NCI-H1092 treated with DMSO at 0.1 percent for 48 hours (cell line): ENCODE data around the gene NOTCH3.

Experiments
- DNase-seq: peaks from one replicate; lab custom pipeline; 2025; lab: John Stamatoyannopoulos, UW

Gene NOTCH3

GRCh38 chr19:15123031-15123890 is 77.5 kb downstream of the NOTCH3 start:
- DNase-seq: no peak

- no peak for DNase-seq
Measured at GRCh38 chr19:15122331-15123030, 78.3 kb downstream of the NOTCH3 start.

GRCh38 chr19:15120135-15121026 is 80.4 kb downstream of the NOTCH3 start:
- no peak for DNase-seq

GRCh38 chr19:15118789-15119494 is 81.9 kb downstream of the NOTCH3 start:
- DNase-seq: no peak

- DNase-seq: no peak
Measured at GRCh38 chr19:15118248-15118647, 82.5 kb downstream of the NOTCH3 start.

- DNase-seq: no peak
Measured at GRCh38 chr19:15116856-15117255, 83.9 kb downstream of the NOTCH3 start.

GRCh38 chr19:15115762-15116615 is 84.8 kb downstream of the NOTCH3 start:
- no peak for DNase-seq

- no peak for DNase-seq
Measured at GRCh38 chr19:15115080-15115479, 85.7 kb downstream of the NOTCH3 start.

GRCh38 chr19:15114153-15114540 is 86.6 kb downstream of the NOTCH3 start:
- DNase-seq: no peak

GRCh38 chr19:15113245-15114152 is 87.3 kb downstream of the NOTCH3 start:
- DNase-seq: no peak

GRCh38 chr19:15112385-15112784 is 88.4 kb downstream of the NOTCH3 start:
- DNase-seq: no peak

- DNase-seq: no peak
Measured at GRCh38 chr19:15111758-15112157, 89.0 kb downstream of the NOTCH3 start.

- peak; percentile 0 for DNase-seq
Measured at GRCh38 chr19:15110418-15110815, 90.4 kb downstream of the NOTCH3 start.

GRCh38 chr19:15109768-15110417 is 90.9 kb downstream of the NOTCH3 start:
- no peak for DNase-seq
